ENCODE measurements around the gene PCDHGB2. TPM values are rescaled to one million over a fixed set of nuclear protein-coding genes. Genes with fewer than 3 reads are reported as not detected.

The PCDHGB2 gene
- total RNA-seq, 1 donor from 2014 or later = 0.59 TPM

DNA sequence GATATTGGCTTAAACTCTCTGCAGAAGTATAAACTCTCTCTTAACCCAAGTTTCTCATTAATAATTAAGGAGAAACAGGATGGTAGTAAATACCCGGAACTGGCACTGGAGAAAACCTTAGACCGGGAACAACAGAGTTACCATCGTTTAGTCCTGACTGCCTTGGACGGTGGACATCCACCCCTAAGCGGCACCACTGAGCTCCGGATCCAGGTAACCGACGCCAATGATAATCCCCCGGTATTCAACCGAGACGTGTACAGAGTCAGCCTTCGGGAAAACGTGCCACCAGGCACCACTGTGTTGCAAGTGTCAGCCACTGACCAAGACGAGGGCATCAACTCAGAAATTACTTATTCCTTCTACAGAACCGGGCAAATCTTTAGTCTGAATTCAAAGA, 38.8 kb downstream of the PCDHGB2 start:
- no peak overlapping the region for H3K4me3 Mint-ChIP-seq (ENCODE audit: unreplicated experiment)
- DNase-seq (ENCODE audit: extremely low spot score, unreplicated experiment) = no peak
- no peak overlapping the region for H3K27ac Mint-ChIP-seq (ENCODE audit: unreplicated experiment)
- H3K27me3 Mint-ChIP-seq (ENCODE audit: unreplicated experiment) = no peaks in the 10 kb centered on the region
- H3K9me3 Mint-ChIP-seq (ENCODE audit: unreplicated experiment) = peaks cover 12% of the 10 kb centered on the region
- H3K4me1 Mint-ChIP-seq (ENCODE audit: unreplicated experiment) = no peaks in the 10 kb centered on the region
- TF ChIP-seq, protein P1, sequence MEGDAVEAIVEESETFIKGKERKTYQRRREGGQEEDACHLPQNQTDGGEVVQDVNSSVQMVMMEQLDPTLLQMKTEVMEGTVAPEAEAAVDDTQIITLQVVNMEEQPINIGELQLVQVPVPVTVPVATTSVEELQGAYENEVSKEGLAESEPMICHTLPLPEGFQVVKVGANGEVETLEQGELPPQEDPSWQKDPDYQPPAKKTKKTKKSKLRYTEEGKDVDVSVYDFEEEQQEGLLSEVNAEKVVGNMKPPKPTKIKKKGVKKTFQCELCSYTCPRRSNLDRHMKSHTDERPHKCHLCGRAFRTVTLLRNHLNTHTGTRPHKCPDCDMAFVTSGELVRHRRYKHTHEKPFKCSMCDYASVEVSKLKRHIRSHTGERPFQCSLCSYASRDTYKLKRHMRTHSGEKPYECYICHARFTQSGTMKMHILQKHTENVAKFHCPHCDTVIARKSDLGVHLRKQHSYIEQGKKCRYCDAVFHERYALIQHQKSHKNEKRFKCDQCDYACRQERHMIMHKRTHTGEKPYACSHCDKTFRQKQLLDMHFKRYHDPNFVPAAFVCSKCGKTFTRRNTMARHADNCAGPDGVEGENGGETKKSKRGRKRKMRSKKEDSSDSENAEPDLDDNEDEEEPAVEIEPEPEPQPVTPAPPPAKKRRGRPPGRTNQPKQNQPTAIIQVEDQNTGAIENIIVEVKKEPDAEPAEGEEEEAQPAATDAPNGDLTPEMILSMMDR (IDR thresholded peaks at IDR 0.05) = no peak
- H3K36me3 Mint-ChIP-seq (ENCODE audit: unreplicated experiment) = peaks cover 7% of the 10 kb centered on the region

DNA sequence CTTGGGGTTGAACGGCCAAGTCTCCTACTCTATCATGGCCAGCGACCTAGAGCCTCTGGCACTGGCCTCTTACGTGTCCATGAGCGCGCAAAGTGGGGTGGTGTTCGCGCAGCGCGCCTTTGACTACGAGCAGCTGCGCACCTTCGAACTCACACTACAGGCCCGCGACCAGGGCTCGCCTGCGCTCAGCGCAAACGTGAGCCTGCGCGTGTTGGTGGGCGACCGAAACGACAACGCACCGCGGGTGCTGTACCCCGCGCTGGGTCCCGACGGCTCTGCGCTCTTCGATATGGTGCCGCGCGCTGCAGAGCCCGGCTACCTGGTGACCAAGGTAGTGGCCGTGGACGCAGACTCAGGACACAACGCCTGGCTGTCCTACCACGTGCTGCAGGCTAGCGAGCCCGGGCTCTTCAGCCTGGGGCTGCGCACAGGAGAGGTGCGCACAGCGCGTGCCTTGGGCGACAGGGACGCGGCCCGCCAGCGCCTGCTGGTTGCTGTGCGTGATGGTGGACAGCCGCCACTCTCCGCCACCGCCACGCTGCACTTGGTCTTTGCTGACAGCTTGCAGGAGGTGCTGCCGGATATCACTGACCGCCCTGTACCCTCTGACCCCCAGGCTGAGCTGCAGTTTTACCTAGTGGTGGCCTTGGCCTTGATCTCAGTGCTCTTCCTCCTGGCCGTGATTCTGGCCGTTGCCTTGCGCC, 39.9 kb downstream of the PCDHGB2 start:
- peaks cover 4% of the 10 kb centered on the region for H3K36me3 Mint-ChIP-seq (ENCODE audit: unreplicated experiment)
- H3K4me3 Mint-ChIP-seq (ENCODE audit: unreplicated experiment) = no peak overlapping the region
- no peak overlapping the region for H3K27ac Mint-ChIP-seq (ENCODE audit: unreplicated experiment)
- no peaks in the 10 kb centered on the region for H3K27me3 Mint-ChIP-seq (ENCODE audit: unreplicated experiment)
- no peaks in the 10 kb centered on the region for H3K4me1 Mint-ChIP-seq (ENCODE audit: unreplicated experiment)
- no peak for DNase-seq (ENCODE audit: extremely low spot score, unreplicated experiment)
- TF ChIP-seq, protein P1 (IDR thresholded peaks at IDR 0.05) = no peak
- H3K9me3 Mint-ChIP-seq (ENCODE audit: unreplicated experiment) = peaks cover 11% of the 10 kb centered on the region

DNA sequence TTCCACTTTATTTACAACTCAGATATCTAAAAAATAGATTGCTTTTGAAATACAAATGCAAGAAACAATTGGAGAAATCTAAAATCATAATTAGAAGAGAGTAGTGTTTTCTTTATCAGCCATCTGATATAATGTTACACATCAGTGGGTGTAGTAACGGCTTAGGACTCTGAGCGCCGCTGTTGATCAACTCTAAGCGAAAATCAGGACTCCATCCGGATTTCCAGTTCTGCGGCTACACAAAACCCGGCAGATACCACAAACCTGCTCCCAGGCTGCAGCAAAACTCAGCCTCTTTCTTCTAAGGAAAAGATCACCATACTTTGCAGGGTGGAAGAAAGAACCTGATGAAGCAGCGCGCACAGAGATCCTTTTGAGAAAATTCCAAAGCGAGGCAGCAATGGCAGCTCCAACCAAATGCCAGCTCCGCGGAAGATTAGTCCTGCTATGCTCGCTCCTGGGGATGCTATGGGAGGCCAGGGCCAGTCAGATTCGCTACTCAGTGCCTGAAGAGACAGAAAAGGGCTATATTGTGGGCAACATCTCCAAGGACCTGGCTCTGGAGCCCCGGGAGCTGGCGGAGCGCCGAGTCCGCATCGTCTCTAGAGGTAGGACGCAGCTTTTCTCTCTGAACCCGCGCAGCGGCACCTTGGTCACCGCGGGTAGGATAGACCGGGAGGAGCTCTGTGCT, 42.9 kb downstream of the PCDHGB2 start, which contains the start of gene PCDHGA9:
Gene PCDHGA9 (plus strand): TSS at position 226 of the 691 bp plus-strand sequence. CDS start 175 bp downstream, at position 401.
- Mint-ChIP-seq H3K27ac (ENCODE audit: unreplicated experiment) (no peak within 1 kb of the TSS), H3K4me3 (ENCODE audit: unreplicated experiment) (no peak within 1 kb of the TSS), H3K9me3 (ENCODE audit: unreplicated experiment) (peaks cover 11% of the 10 kb centered on the region), H3K36me3 (ENCODE audit: unreplicated experiment) (peaks cover 9% of the 10 kb centered on the region), H3K4me1 (ENCODE audit: unreplicated experiment) (peaks cover 2% of the 10 kb centered on the region), H3K27me3 (ENCODE audit: unreplicated experiment) (no peaks in the 10 kb centered on the region)
- no peak for DNase-seq (ENCODE audit: extremely low spot score, unreplicated experiment)
- TF ChIP-seq, protein P1 (IDR thresholded peaks at IDR 0.05) = peak; percentile 27

DNA sequence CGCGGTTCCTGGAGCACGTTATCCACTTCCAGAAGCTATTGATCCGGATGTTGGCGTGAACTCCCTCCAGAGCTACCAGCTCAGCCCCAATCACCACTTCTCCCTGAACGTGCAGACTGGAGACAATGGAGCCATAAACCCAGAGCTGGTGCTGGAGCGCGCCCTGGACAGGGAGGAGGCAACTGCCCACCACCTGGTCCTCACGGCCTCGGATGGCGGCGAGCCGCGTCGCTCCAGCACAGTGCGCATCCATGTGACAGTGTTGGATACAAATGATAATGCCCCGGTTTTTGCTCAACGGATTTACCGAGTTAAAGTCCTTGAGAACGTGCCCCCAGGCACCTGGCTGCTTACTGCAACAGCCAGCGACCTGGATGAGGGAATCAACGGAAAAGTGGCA, 43.6 kb downstream of the PCDHGB2 start:
- H3K27ac Mint-ChIP-seq (ENCODE audit: unreplicated experiment) = no peak overlapping the region

More for the DNA sequence above, 43.6 kb downstream of the PCDHGB2 start:
- Mint-ChIP-seq H3K9me3 (ENCODE audit: unreplicated experiment) (peaks cover 14% of the 10 kb centered on the region), H3K27me3 (ENCODE audit: unreplicated experiment) (no peaks in the 10 kb centered on the region), H3K4me3 (ENCODE audit: unreplicated experiment) (no peak overlapping the region), H3K4me1 (ENCODE audit: unreplicated experiment) (peaks cover 7% of the 10 kb centered on the region), H3K36me3 (ENCODE audit: unreplicated experiment) (peaks cover 15% of the 10 kb centered on the region)
- DNase-seq (ENCODE audit: extremely low spot score, unreplicated experiment) = no peak
- TF ChIP-seq, protein P1 (IDR thresholded peaks at IDR 0.05) = no peak
